IMR-90 (cell line): Measurements from ENCODE around the gene FDX1. TPM values are rescaled to one million over a fixed set of nuclear protein-coding genes. Genes with fewer than 3 reads are reported as not detected.

Source experiments
- ATAC-seq: fragments of 200-7000 bp; cut with Tn5 transposase; 2 replicates; pipeline ENCODE4 v1.9.1; 2020; ENCODE audit warnings: low read depth, mild to moderate bottlenecking, moderate library complexity
- BruUV-seq: library from RNA; stranded (reverse); fragments of 400-500 nt; replicated peaks from 2 replicates; lab custom pipeline; 2021; lab: Mats Ljungman, UMichigan
- CTCF ChIA-PET: fragments of 300-600 bp; formaldehyde crosslinking; extraction: SDS; loops from one replicate; lab custom pipeline; 2021; ENCODE audit warnings: antibody characterized with exemption; lab: Yijun Ruan, JAX
- POLR2A ChIA-PET: fragments of 300-600 bp; sonication (Branson Sonifier 250); formaldehyde crosslinking; loops from one replicate; lab custom pipeline; 2022; ENCODE audit warnings: antibody characterized with exemption; ENCODE audit not compliant: unreplicated experiment; lab: Charles Lee
- DNase-seq: peaks from one replicate; pipeline ENCODE4 v3.0.0; 2013
- H2AFZ ChIP-seq: replicated peaks from 2 replicates; pipeline ENCODE3; 2013; ENCODE audit warnings: low read length, mild to moderate bottlenecking; ENCODE audit not compliant: poor library complexity
- H2AK5ac ChIP-seq: 2 replicates; pipeline ENCODE4 v1.6.1; 2013; ENCODE audit warnings: low read depth, low read length, inconsistent platforms
- H2AK9ac ChIP-seq: replicated peaks from 2 replicates; pipeline ENCODE3; 2013; ENCODE audit warnings: mild to moderate bottlenecking, low read depth, low read length, moderate library complexity; ENCODE audit not compliant: poor library complexity
- H2BK120ac ChIP-seq: 2 replicates; pipeline ENCODE4 v1.6.1; 2013; ENCODE audit warnings: low read depth, low read length, inconsistent platforms
- H2BK15ac ChIP-seq: 3 replicates; pipeline ENCODE4 v1.6.1; 2013; ENCODE audit warnings: low read depth, low read length, inconsistent platforms
- H2BK20ac ChIP-seq: 2 replicates; pipeline ENCODE4 v1.6.1; 2013; ENCODE audit warnings: low read depth, mild to moderate bottlenecking, inconsistent platforms, low read length, moderate library complexity
- H2BK5ac ChIP-seq: 2 replicates; pipeline ENCODE4 v1.6.1; 2013; ENCODE audit warnings: mild to moderate bottlenecking, low read depth, low read length, inconsistent platforms; ENCODE audit not compliant: poor library complexity, severe bottlenecking
- H3K14ac ChIP-seq: replicated peaks from 2 replicates; pipeline ENCODE4 v1.6.1; 2013; ENCODE audit warnings: low read depth, low read length, inconsistent platforms
- H3K18ac ChIP-seq: 2 replicates; pipeline ENCODE4 v1.6.1; 2013; ENCODE audit warnings: low read depth, low read length, control low read depth
- H3K23ac ChIP-seq: 2 replicates; pipeline ENCODE4 v1.6.1; 2013; ENCODE audit warnings: low read depth, low read length, inconsistent platforms
- H3K27ac ChIP-seq: 2 replicates; pipeline ENCODE4 v1.5.1; 2013; ENCODE audit warnings: mild to moderate bottlenecking, control low read depth, low read length; ENCODE audit not compliant: insufficient read depth
- H3K27me3 ChIP-seq: 2 replicates; pipeline ENCODE4 v1.6.1; 2013; ENCODE audit warnings: low read length; ENCODE audit not compliant: control insufficient read depth, insufficient read depth
- H3K36me3 ChIP-seq: 2 replicates; pipeline ENCODE4 v1.6.1; 2013; ENCODE audit warnings: low read length, mixed read lengths; ENCODE audit not compliant: control insufficient read depth, insufficient read depth
- H3K4ac ChIP-seq: 2 replicates; pipeline ENCODE4 v1.6.1; 2013; ENCODE audit warnings: low read depth, low read length, inconsistent platforms
- H3K4me1 ChIP-seq: 2 replicates; pipeline ENCODE4 v1.6.1; 2013; ENCODE audit warnings: low read length, mixed read lengths; ENCODE audit not compliant: control insufficient read depth, insufficient read depth
- H3K4me2 ChIP-seq: 2 replicates; pipeline ENCODE4 v1.6.1; 2013; ENCODE audit warnings: low read depth, mild to moderate bottlenecking, control low read depth, low read length, moderate library complexity
- H3K4me3 ChIP-seq: 2 replicates; pipeline ENCODE4 v1.5.1; 2013; ENCODE audit warnings: low read depth, mild to moderate bottlenecking, control low read depth, low read length, moderate library complexity; ENCODE audit not compliant: insufficient read depth
- H3K56ac ChIP-seq: 2 replicates; pipeline ENCODE4 v1.6.1; 2013; ENCODE audit warnings: low read length, inconsistent platforms; ENCODE audit not compliant: insufficient read depth; ENCODE audit errors: extremely low read depth
- H3K79me1 ChIP-seq, 2 experiments: 2 replicates each; pipeline ENCODE4 v1.6.1; 2013; ENCODE audit warnings: low read length in 2 of 2, inconsistent platforms in 1 of 2, low read depth in 1 of 2
- H3K9ac ChIP-seq: 2 replicates; pipeline ENCODE4 v1.6.1; 2013; ENCODE audit warnings: low read depth, low read length, control low read depth
- H3K9me1 ChIP-seq: 2 replicates; pipeline ENCODE4 v1.6.1; 2013; ENCODE audit warnings: low read length, inconsistent platforms; ENCODE audit not compliant: insufficient read depth
- H3K9me3 ChIP-seq: 2 replicates; pipeline ENCODE4 v1.6.1; 2013; ENCODE audit warnings: low read length; ENCODE audit not compliant: control insufficient read depth, insufficient read depth
- H4K20me1 ChIP-seq: 2 replicates; pipeline ENCODE4 v1.6.1; 2013; ENCODE audit warnings: low read length, inconsistent platforms; ENCODE audit not compliant: insufficient read depth
- H4K5ac ChIP-seq: 2 replicates; pipeline ENCODE4 v1.6.1; 2013; ENCODE audit warnings: mild to moderate bottlenecking, low read depth, low read length, control low read depth
- H4K8ac ChIP-seq, 2 experiments: 2 replicates each; pipeline ENCODE4 v1.6.1; 2013; ENCODE audit warnings: low read depth in 2 of 2, low read length in 2 of 2, control low read depth in 1 of 2, inconsistent platforms in 1 of 2
- H4K91ac ChIP-seq: 2 replicates; pipeline ENCODE4 v1.6.1; 2013; ENCODE audit warnings: low read depth, low read length, inconsistent platforms; ENCODE audit not compliant: insufficient read depth
- BHLHE40 ChIP-seq: fragments of 150-350 bp; IDR thresholded peaks from 2 replicates; pipeline ENCODE4 v1.6.1; 2016; ENCODE audit warnings: mild to moderate bottlenecking, low read depth, low read length
- CEBPB ChIP-seq: IDR thresholded peaks from 2 replicates; pipeline ENCODE4 v1.6.1; 2012; ENCODE audit warnings: low read depth, low read length, improper control_type of control experiment
- CHD1 ChIP-seq: IDR thresholded peaks from 2 replicates; pipeline ENCODE4 v1.6.1; 2012; ENCODE audit warnings: low read depth, low read length, improper control_type of control experiment
- FOS ChIP-seq: fragments of 150-350 bp; IDR thresholded peaks from 2 replicates; pipeline ENCODE4 v1.6.1; 2016; ENCODE audit warnings: low read depth, low read length
- MAFK ChIP-seq: IDR thresholded peaks from 2 replicates; pipeline ENCODE4 v1.6.1; 2012; ENCODE audit warnings: low read depth, low read length, improper control_type of control experiment
- MAZ ChIP-seq: IDR thresholded peaks from 2 replicates; pipeline ENCODE4 v1.6.1; 2012; ENCODE audit warnings: low read depth, mild to moderate bottlenecking, low read length, improper control_type of control experiment, moderate library complexity, borderline replicate concordance
- NFE2L2 ChIP-seq: fragments of 150-350 bp; IDR thresholded peaks from 2 replicates; pipeline ENCODE4 v1.6.1; 2016; ENCODE audit warnings: low read depth, mild to moderate bottlenecking, low read length
- POLR2A ChIP-seq: IDR thresholded peaks from 2 replicates; pipeline ENCODE4 v1.6.1; 2012; ENCODE audit warnings: mild to moderate bottlenecking, low read depth, low read length
- RAD21 ChIP-seq: IDR thresholded peaks from 2 replicates; pipeline ENCODE4 v1.6.1; 2012; ENCODE audit warnings: low read length, improper control_type of control experiment
- RCOR1 ChIP-seq: IDR thresholded peaks from 2 replicates; pipeline ENCODE4 v1.6.1; 2012; ENCODE audit warnings: mild to moderate bottlenecking, low read length, improper control_type of control experiment; ENCODE audit not compliant: insufficient replicate concordance
- RFX5 ChIP-seq: IDR thresholded peaks from 2 replicates; pipeline ENCODE4 v1.8.0; 2012; ENCODE audit warnings: low read depth, mild to moderate bottlenecking, low read length, moderate library complexity
- SMC3 ChIP-seq: fragments of 150-350 bp; IDR thresholded peaks from 2 replicates; pipeline ENCODE4 v1.6.1; 2016; ENCODE audit warnings: low read depth, mild to moderate bottlenecking, antibody characterized with exemption, low read length, moderate library complexity
- WGBS, 2 experiments: methylation state at CpG; one replicate each; pipeline versions ENCODE4 v1.1.5 to v1.1.7; 2013; ENCODE audit warnings: missing lambda C conversion rate in 2 of 2; ENCODE audit not compliant: insufficient read length in 1 of 2; ENCODE audit errors: extremely low coverage in 2 of 2; 5-methylcytosine and 5-hydroxymethylcytosine counted together
- dilution Hi-C: fragments of 300-500 bp; cut with HindIII; formaldehyde crosslinking; loops from one replicate; pipeline ENCODE4 v1.14.3; 2018; ENCODE audit warnings: low sequenced_read_pairs; ENCODE audit not compliant: unreplicated experiment
- in situ Hi-C: fragments of 300-500 bp; cut with MboI; formaldehyde crosslinking; loops from 3 replicates; pipeline ENCODE4 v1.14.3; 2019; ENCODE audit warnings: low sequenced_read_pairs, inconsistent platforms, mixed read lengths
- intact Hi-C: fragments of 100-400 bp; cut with micrococcal nuclease; formaldehyde crosslinking; loops from 2 replicates; pipeline ENCODE4 v1.10.0; 2022
- polyA plus RNA-seq, 3 experiments: library from polyadenylated mRNA; depleted of rRNA; stranded (reverse); fragments of >200 nt; gene quantifications; 2 replicates each; pipeline ENCODE4 v1.2.3, GENCODE V29; 2012; ENCODE audit warnings: low replicate concordance in 1 of 3
- total RNA-seq: library from RNA; depleted of rRNA; stranded (reverse); fragments of >200 nt; gene quantifications from 2 replicates; pipeline ENCODE4 v1.2.3, GENCODE V29; 2012
- TF ChIP-seq, protein P1 (sequence below): fragments of 150-350 bp; IDR thresholded peaks from 2 replicates; pipeline ENCODE4 v1.6.1; 2017; ENCODE audit warnings: mild to moderate bottlenecking, antibody characterized with exemption, low read length, low read depth
- TF ChIP-seq, protein P2 (sequence below): conservative IDR thresholded peaks from 2 replicates; pipeline ENCODE4 v1.5.1; 2012; ENCODE audit warnings: mild to moderate bottlenecking, low read depth, low read length, improper control_type of control experiment
- TF ChIP-seq, protein P3 (sequence below): fragments of 150-350 bp; IDR thresholded peaks from 2 replicates; pipeline ENCODE4 v1.6.1; 2016; ENCODE audit warnings: low read depth, mild to moderate bottlenecking, low read length, moderate library complexity, borderline replicate concordance

FDX1 gene
- total and polyA plus RNA-seq, 2 of the 4 experiments (the other 2 are of a cell fraction): 4.3 to 5.1 TPM

DNA sequence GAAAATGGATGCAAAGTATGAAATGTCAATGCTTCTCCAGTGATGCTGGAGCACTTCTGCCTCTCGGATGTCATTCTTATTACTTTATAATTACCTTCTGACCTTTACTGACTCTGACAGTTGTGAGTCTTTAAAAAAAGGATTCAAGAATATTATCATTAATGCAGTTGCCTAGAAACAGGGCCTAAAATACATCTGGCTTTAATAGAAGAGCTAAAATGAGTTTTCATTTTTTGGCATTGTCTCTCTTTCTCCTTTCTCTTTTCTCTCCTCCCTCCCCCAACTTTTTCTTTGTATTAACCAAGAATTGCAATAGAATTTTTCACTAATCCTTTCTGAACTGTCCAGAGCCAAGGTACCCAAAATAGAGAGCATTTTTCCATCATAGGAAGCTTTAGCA, 45.9 kb downstream of the FDX1 start:
- Histone ChIP-seq H2AFZ (no peak overlapping the region), H2BK120ac (no peak overlapping the region), H3K27ac (no peak overlapping the region), H4K5ac (no peak overlapping the region), H2BK15ac (no peak overlapping the region), H3K9ac (no peak overlapping the region), H3K14ac (no peak overlapping the region), H3K4ac (no peak overlapping the region), H3K79me1 (no peaks in the 10 kb centered on the region), H2AK5ac (no peak overlapping the region), H2AK9ac (no peak overlapping the region), H4K91ac (no peak overlapping the region), H3K4me2 (no peak overlapping the region), H3K18ac (no peak overlapping the region), H3K4me1 (peaks cover 13% of the 10 kb centered on the region), H3K36me3 (no peaks in the 10 kb centered on the region), H4K20me1 (no peaks in the 10 kb centered on the region), H2BK5ac (no peak overlapping the region), H4K8ac (no peak overlapping the region), H3K9me1 (peaks cover 5% of the 10 kb centered on the region), H3K9me3 (no peaks in the 10 kb centered on the region), H3K4me3 (no peak overlapping the region), H2BK20ac (no peak overlapping the region), H3K23ac (no peak overlapping the region), H3K27me3 (no peaks in the 10 kb centered on the region), H3K56ac (no peak overlapping the region)
- ATAC-seq (no peak), DNase-seq (no peak)
- no TSS peak for BruUV-seq
- dilution Hi-C loops: no loop called here
- CTCF ChIA-PET: no interaction called here
- POLR2A ChIA-PET: no interaction called here
- no CpG with 5 or more reads among the region's 1 CpG for WGBS, 2 experiments
- in situ Hi-C loops: no loop called here
- TF ChIP-seq RFX5 (no peak), FOS (no peak), CEBPB (no peak), CHD1 (no peak), RAD21 (no peak), POLR2A (no peak), MAFK (no peak), RCOR1 (no peak), BHLHE40 (no peak), NFE2L2 (no peak), MAZ (no peak), SMC3 (no peak)
- TF ChIP-seq, protein P1, sequence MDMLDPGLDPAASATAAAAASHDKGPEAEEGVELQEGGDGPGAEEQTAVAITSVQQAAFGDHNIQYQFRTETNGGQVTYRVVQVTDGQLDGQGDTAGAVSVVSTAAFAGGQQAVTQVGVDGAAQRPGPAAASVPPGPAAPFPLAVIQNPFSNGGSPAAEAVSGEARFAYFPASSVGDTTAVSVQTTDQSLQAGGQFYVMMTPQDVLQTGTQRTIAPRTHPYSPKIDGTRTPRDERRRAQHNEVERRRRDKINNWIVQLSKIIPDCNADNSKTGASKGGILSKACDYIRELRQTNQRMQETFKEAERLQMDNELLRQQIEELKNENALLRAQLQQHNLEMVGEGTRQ: no peak
- TF ChIP-seq, protein P2, sequence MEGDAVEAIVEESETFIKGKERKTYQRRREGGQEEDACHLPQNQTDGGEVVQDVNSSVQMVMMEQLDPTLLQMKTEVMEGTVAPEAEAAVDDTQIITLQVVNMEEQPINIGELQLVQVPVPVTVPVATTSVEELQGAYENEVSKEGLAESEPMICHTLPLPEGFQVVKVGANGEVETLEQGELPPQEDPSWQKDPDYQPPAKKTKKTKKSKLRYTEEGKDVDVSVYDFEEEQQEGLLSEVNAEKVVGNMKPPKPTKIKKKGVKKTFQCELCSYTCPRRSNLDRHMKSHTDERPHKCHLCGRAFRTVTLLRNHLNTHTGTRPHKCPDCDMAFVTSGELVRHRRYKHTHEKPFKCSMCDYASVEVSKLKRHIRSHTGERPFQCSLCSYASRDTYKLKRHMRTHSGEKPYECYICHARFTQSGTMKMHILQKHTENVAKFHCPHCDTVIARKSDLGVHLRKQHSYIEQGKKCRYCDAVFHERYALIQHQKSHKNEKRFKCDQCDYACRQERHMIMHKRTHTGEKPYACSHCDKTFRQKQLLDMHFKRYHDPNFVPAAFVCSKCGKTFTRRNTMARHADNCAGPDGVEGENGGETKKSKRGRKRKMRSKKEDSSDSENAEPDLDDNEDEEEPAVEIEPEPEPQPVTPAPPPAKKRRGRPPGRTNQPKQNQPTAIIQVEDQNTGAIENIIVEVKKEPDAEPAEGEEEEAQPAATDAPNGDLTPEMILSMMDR: no peak
- TF ChIP-seq, protein P3, sequence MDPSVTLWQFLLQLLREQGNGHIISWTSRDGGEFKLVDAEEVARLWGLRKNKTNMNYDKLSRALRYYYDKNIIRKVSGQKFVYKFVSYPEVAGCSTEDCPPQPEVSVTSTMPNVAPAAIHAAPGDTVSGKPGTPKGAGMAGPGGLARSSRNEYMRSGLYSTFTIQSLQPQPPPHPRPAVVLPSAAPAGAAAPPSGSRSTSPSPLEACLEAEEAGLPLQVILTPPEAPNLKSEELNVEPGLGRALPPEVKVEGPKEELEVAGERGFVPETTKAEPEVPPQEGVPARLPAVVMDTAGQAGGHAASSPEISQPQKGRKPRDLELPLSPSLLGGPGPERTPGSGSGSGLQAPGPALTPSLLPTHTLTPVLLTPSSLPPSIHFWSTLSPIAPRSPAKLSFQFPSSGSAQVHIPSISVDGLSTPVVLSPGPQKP: no peak
- intact Hi-C loops: no loop called here
